Epidermal melanocyte (primary cell): ENCODE data around the gene CHFR.
"Not testable (repeated sequence)": the region's sequence is repeated elsewhere in the genome, so short reads cannot be mapped to it uniquely, and the experiment has no call there.

Experiments
- DNase-seq: peaks from one replicate; pipeline ENCODE4 v3.0.0; 2011; ENCODE audit warnings: low spot score; ENCODE audit not compliant: insufficient read length

Gene CHFR, protein sequence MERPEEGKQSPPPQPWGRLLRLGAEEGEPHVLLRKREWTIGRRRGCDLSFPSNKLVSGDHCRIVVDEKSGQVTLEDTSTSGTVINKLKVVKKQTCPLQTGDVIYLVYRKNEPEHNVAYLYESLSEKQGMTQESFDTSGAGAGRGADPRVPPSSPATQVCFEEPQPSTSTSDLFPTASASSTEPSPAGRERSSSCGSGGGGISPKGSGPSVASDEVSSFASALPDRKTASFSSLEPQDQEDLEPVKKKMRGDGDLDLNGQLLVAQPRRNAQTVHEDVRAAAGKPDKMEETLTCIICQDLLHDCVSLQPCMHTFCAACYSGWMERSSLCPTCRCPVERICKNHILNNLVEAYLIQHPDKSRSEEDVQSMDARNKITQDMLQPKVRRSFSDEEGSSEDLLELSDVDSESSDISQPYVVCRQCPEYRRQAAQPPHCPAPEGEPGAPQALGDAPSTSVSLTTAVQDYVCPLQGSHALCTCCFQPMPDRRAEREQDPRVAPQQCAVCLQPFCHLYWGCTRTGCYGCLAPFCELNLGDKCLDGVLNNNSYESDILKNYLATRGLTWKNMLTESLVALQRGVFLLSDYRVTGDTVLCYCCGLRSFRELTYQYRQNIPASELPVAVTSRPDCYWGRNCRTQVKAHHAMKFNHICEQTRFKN

GRCh38 chr12:132887513-132888351 lies at the start of gene CHFR:
CHFR (minus strand) TSS chr12:132887605; CDS start chr12:132887328, 277 bp downstream.
- DNase-seq: peak; percentile 96

- DNase-seq: not testable (repeated sequence)
Measured at GRCh38 chr12:132936921-132937320, 49.5 kb upstream of the CHFR start.

DNA sequence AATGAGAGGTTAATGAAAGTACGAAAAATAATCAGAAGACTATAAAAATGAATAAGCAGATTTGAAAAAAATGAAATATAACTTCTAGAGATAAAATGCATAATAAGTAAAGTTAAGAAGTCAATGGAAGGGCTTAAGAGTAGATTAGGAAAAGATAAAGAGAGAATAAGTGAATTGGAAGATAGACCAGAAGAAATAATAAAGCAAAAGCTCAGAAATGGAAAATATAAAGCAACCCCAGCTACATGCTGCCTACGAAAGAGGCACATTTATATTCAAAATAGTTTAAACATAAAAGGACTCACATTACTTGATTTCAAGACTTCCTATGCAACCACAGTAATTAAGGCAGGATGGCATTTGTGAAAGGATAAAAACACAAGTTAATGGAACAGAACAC lies 48.8 kb upstream of the CHFR start:
- DNase-seq: no peak

DNA sequence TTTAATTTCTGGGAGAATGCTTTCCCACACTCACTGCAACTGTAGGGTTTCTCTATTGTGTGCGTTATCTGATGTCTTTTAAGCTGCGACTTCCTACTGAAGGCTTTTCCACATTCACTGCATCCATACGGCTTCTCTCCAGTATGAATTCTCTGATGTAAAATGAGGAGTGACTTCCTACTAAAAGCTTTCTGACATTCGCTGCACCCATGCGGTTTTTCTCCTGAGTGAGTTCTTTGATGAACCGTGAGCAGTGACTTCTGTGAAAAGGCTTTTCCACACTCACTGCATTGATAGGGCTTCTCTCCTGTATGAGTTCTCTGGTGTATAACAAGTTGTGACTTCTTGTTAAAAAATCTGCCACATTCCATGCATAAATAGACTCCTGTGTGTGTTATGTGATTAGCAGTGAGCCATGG lies 39.0 kb upstream of the CHFR start:
- DNase-seq: no peak

- no peak for DNase-seq
Measured at GRCh38 chr12:132925597-132926414, 38.4 kb upstream of the CHFR start.

DNA sequence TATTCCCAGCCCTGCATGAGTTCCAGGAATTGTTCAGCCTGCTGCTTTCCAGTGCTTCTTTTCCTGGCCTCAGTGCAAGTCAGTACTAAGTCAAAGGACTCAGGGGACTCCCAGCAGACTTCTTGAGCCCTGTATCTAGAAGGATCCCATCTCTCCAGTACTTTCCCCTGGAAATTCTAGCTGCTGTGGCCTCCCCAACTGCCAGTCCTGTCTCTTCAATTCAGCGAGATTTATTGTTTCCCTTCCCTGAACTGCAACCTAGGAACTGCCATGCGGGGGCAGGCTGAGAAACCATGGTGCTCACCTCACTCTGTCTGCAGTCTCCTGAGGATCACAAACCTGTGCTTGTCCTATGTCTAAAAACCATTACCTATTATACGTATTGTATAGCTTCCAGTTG lies 37.0 kb upstream of the CHFR start:
- no peak for DNase-seq

GRCh38 chr12:132923356-132923909 lies 36.0 kb upstream of the CHFR start:
- no peak for DNase-seq

DNA sequence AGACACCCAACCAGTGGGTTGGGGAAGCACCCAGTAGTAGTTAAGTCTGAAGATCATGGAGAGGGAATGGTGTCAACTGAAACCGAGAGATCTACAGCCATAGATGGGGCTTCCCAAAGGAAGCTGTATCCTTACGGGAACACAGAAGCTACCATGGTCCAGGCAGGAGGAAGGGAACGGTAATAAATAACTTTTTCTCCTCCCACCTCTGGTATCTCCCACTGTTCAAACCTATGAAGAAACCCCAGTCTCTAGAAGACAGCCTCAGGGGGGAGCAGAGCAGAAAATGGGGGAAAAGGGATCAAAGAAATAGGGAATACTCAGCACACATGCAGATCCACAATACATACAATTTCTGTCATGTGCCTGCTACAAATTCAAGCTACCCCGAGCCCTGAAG lies 35.3 kb upstream of the CHFR start:
- DNase-seq: no peak

DNA sequence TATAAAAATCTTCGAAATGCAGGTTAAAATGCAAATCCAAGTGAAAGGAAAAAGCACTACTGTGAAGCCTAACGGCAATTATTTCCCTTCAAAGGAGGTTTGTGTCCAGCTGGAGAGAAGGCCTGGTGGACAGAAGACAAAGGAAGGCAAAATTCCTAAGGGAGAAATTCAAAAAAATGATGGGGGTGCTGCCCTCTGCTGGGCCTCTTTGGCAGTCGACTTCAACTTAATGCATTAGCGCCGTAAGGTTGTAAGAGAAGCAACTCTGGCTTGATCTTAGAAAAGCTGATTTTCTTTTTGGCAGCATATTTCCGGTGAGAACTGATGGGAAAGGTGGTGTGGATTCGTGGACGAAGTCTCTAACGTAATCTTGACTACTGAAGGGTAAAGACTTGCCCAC lies 34.3 kb upstream of the CHFR start:
- no peak for DNase-seq

DNA sequence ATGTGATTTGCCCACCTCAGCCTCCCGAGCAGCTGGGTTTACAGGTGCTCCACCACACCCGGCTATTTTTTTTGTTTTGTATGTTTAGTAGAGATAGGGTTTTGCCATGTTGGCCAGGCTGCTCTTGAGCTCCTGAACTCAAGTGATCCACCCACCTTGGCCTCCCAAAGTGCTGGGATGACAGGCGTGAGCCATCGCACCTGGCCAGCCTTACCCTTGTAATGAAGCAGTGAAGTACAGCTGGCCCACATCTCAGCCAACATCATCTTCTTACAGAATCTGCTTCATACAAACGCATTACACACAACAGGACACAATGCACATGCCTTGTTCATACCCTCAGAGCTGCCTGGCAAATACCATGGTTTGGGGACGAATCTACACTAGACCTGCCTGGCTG lies 31.3 kb upstream of the CHFR start:
- DNase-seq: no peak

DNA sequence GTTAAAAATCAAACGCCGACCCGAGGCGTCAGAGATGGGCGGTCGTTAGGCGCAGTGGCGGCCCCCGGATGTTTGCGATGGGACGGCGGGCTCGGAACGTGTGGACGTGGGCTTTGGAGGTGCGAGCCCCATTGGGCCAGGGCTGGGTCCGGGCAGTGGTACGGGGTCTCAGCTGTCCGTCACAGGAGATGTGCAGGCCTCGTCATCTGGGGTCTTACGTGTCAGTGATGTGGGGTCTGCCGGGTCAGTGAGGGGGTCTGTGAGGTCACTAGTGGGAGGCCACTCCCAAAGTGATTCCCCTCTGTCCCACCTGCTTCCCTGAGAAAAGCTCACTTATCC lies 21.6 kb upstream of the CHFR start:
- no peak for DNase-seq

- DNase-seq: peak; percentile 81
Measured at GRCh38 chr12:132908145-132909029, 21.0 kb upstream of the CHFR start.

- DNase-seq: not testable (repeated sequence)
Measured at GRCh38 chr12:132907789-132908144, 20.4 kb upstream of the CHFR start.

- DNase-seq: no peak
Measured at GRCh38 chr12:132907216-132907615, 19.8 kb upstream of the CHFR start.

DNA sequence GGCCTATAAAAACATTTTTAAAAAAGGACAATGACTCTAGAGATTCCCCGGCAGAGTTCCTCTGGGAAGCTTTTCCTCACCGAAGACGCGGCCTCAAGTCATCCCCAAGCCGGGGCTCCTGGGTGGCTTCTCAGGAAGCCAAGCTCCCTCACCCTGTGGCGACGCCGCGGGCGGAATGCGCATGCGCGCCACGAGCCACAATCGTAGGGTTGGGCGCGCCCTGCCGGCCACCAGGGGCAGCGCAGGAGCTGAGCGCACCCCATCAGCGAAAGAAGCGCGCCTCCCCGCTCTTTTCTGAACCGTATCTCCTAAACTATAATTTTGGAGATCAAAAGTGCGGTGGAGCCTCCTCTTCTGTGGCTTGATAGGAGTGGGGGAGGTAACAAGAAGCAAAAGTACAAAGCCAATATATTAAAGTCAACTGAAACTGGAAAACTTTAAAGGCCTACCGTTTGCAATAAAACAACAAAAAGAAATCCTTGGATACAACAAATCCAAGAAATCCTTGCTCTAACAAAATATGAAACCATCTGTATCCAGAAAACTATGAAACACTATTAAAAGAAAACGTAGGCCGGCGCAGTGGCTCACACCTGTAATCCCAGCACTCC lies 17.4 kb upstream of the CHFR start:
- no peak for DNase-seq

- no peak for DNase-seq
Measured at GRCh38 chr12:132899033-132899432, 11.6 kb upstream of the CHFR start.

GRCh38 chr12:132888852-132889251 lies 1.4 kb upstream of the CHFR start:
- no peak for DNase-seq

- DNase-seq: no peak
Measured at GRCh38 chr12:132886529-132887477, 602 bp downstream of the CHFR start.
